PFSK-1 (cell line): ENCODE results near the gene CATSPER1.

ENCODE experiments used
- FOXP2 ChIP-seq: optimal IDR thresholded peaks from 2 replicates; pipeline ENCODE3; 2011; ENCODE audit warnings: borderline replicate concordance, control low read depth, inconsistent platforms; ENCODE audit not compliant: insufficient read depth; ENCODE audit errors: extremely low read length, extremely low read depth
- POLR2AphosphoS5 ChIP-seq: IDR thresholded peaks from 2 replicates; pipeline ENCODE4 v1.6.1; 2012; ENCODE audit warnings: low read depth, mild to moderate bottlenecking, control low read depth, low read length, moderate library complexity
- REST ChIP-seq, 2 experiments: IDR thresholded peaks; 2 replicates each; pipeline versions ENCODE4 v1.6.1 to v1.8.0; 2011 to 2012; ENCODE audit warnings: low read depth in 2 of 2, low read length in 2 of 2, control low read depth in 1 of 2, inconsistent platforms in 1 of 2, mild to moderate bottlenecking in 1 of 2, moderate library complexity in 1 of 2; ENCODE audit not compliant: insufficient read depth in 1 of 2
- SIN3A ChIP-seq: IDR thresholded peaks from 2 replicates; pipeline ENCODE4 v1.6.1; 2012; ENCODE audit warnings: mild to moderate bottlenecking, low read length, moderate library complexity, borderline replicate concordance; ENCODE audit not compliant: insufficient read depth
- TAF1 ChIP-seq: IDR thresholded peaks from 2 replicates; pipeline ENCODE4 v1.6.1; 2012; ENCODE audit warnings: low read length, control low read depth, borderline replicate concordance; ENCODE audit not compliant: insufficient read depth

The CATSPER1 gene

DNA sequence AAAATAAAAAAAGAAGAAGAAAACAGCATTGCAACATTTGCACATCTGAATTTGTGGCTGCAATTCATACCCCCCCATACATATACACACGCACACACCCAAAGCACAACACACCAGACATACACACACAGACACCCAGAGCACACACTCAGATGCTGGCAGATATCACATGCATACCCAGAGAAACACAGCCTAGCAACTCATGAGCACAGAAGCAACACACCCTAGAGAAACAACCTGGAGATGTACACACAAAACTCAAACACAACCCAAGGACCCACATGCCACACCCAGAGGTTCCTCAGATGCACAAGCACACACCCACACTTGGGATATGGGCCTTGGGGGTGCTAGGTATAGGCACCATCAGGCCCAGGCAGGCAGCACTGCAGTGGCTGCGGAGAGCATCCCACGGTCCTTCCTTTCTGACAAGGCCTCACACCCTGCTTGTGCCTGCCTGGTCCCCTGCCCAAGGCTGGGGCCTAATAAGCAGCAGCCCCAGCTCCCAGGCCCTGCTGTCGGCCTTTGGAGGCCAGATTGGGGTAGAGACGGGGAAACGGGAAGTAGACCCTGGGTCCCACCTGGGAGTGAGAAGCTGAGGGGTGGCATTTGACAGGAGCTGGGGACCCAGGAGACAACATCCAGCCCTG lies 11.3 kb downstream of the CATSPER1 start:
- TF ChIP-seq SIN3A (no peak), TAF1 (no peak), POLR2AphosphoS5 (no peak), REST (IDR thresholded peaks at IDR 0.05; ENCODE audit: insufficient read depth in 1 of 2, low read depth in 2 of 2, low read length in 2 of 2) (no peak), FOXP2 (no peak)

DNA sequence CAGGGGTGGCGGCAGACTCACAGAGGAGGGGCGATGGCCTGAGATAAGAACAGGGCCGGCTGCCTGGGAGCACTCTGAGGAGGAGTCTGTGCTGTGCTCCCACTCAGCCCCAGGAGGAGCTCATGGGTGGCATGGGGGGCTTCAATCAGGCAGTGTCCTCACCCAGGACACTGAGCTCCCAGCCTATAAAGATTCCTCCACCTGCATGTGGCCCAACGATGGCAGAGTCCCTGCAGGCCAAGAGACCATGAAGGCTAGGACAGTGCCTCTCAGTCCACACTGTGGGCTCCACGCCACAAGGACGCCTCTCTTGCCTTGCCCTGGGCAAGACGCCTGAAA lies 12.5 kb downstream of the CATSPER1 start:
- no peak for TF ChIP-seq TAF1
- TF ChIP-seq POLR2AphosphoS5: no peak
- no peak for TF ChIP-seq SIN3A
- TF ChIP-seq FOXP2: no peak
- TF ChIP-seq REST (IDR thresholded peaks at IDR 0.05; ENCODE audit: insufficient read depth in 1 of 2, low read depth in 2 of 2, low read length in 2 of 2): no peak

DNA sequence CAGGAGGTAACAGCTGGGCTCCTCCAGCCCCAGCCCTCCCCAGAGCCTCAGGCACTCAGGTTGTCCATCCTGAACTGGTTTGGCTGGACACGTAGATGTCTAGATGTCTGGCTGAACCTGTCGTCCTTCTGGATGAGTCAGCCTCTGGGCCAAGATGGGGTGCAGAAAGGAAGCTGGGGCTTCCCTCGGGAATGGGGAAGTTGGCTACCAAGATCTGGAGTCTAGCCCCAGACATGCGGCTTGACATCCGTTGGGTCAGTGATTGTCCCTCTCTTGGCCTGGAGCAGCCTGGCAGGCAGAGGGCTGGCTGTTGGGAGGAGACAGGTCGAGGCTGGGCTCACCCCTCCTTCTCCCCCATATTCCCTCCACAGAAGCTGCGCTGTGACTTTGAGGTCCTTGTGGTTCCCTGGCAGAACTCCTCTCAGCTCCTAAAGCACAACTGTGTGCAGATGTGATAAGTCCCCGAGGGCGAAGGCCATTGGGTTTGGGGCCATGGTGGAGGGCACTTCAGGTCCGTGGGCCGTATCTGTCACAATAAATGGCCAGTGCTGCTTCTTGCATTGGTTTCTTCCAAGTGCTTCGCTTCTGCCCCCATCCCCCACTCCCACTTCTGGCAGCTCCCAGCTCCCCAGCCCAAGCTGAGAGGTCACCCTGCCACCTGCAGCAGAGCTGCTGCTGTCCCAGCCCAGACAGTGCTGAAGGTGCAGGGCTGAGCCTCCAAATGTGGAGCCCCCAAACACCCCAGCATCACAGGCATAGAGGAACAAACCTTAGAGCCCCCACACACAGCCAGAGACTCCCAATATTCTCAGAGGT lies 13.1 kb downstream of the CATSPER1 start:
- TF ChIP-seq TAF1 (no peak), FOXP2 (no peak), SIN3A (no peak), POLR2AphosphoS5 (no peak), REST (IDR thresholded peaks at IDR 0.05; ENCODE audit: insufficient read depth in 1 of 2, low read depth in 2 of 2, low read length in 2 of 2) (no peak)

GRCh38 chr11:66012371-66012945 lies 13.8 kb downstream of the CATSPER1 start:
- TF ChIP-seq SIN3A (no peak), POLR2AphosphoS5 (no peak), REST (IDR thresholded peaks at IDR 0.05; ENCODE audit: insufficient read depth in 1 of 2, low read depth in 2 of 2, low read length in 2 of 2) (no peak), FOXP2 (no peak)
